HUDEP-2 (cell line): Measurements from ENCODE around the gene NPIPB2.
A peak's percentile ranks its signal among the peaks of the same experiment; 100 is the strongest.
"Not testable (repeated sequence)": the region's sequence is repeated elsewhere in the genome, so short reads cannot be mapped to it uniquely, and the experiment has no call there.

Source experiments
- DNase-seq, 76 experiments: peaks; one replicate each; lab custom pipeline; 2025; ENCODE audit not compliant: unreplicated experiment in 76 of 76; lab: John Stamatoyannopoulos, UW

The NPIPB2 gene

DNA sequence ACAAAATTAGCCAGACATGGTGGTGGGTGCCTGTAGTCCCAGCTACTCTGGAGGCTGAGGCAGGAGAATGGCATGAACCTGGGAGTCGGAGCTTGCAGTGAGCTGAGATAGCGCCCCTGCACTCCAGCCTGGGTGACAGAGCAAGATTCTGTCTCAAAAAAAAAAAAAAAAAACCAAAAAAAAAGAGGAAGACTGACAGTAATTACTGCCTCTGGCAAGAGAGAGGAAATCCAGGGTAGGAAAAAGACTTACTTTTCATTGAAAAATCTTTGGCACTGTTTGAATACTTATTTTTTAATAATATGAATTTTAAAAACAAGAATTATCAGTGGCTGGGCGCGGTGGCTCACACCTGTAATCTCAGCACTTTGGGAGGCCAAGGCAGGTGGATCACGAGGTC lies 20.6 kb upstream of the NPIPB2 start:
- DNase-seq: not testable (repeated sequence)

DNA sequence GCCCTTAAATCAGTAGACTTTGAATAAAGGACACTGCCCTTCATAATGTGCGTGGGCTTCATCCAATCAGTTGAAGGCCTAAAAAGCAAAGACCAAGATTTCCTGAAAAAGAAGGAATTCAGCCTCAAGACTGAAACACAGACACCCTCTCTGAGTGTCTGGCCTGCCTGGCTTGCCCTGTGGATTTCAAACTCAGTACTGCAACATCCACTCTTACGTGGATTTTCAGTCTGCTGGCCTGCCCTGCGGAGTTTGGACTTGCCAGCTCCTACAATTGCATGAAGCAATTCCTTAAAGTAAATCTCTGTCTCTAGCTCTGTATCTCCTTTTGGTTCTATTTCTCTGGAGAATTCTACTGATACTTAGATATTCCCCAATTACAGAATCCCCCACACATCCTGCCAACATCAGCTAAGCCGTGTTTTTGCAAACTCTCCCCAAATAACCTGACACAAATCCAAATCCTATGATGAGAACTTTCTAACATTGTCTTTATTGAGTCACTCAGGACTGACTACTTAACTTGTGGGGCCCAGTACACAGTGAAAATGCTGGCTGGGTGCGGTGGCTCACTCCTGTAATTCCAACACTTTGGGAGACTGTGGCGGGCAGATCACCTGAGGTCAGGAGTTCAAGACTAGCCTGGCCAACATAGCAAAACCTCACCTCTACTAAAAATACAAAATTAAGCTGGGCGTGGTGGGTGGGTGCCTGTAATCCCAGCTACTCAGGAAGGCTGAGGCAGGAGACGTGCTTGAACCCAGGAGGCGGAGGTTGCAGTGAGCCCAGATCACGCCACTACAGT lies 15.9 kb upstream of the NPIPB2 start:
- no peak for DNase-seq

DNA sequence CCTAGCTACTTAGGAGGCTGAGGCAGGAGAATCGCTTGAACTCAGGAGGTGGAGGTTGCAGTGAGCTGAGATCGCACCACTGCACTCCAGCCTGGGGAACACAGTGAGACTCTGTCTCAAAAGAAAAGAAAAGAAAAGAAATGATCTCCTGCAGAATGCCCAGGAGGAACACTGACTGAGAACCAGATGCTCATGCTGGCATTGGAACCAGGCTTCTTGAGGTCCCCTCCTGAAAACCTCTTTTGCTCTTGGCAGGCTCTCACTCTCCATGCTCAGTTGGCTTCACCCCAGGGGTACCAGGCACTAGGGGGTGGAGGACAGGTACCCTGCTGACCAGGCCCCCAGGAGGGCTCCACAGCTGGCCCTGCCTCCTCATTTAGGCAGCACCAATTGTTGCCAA lies 14.7 kb upstream of the NPIPB2 start:
- no peak for DNase-seq

DNA sequence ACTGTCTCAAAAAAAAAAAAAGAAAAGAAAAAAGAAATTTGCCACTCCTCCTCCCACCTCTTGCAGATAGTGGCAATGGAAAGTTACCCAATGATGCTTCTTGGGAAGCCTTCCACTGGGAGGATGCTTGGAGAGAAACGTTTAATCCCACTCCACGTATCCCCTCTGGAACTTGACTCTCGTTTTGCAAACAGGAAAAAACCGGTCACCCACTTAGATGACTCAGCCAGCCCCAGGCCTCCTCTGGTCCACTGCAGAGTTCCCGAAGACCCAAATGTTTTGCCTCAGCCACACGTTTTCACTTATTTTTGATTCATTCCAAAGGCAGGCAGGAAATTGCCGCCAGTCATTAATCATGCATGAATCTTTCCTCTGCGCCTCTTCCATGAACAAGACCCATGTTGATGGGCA lies 13.9 kb upstream of the NPIPB2 start:
- DNase-seq: no peak

DNA sequence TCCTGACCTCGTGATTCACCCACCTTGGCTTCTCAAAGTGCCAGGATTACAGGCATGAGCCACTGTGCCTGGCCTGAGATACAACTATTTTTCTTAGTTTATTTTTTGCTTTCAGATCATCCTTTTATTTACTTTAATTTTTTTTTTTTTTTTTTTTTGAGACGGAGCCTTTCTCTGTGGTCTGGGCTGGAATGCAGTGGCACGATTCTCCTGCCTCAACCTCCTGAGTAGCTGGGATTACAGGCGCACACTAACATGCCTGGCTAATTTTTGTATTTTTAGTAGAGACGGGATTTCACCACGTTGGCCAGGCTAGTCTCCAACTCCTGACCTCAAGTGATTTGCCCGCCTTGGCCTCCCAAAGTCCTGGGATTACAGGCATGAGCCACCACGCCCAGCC lies 11.7 kb upstream of the NPIPB2 start:
- not testable (repeated sequence) for DNase-seq

DNA sequence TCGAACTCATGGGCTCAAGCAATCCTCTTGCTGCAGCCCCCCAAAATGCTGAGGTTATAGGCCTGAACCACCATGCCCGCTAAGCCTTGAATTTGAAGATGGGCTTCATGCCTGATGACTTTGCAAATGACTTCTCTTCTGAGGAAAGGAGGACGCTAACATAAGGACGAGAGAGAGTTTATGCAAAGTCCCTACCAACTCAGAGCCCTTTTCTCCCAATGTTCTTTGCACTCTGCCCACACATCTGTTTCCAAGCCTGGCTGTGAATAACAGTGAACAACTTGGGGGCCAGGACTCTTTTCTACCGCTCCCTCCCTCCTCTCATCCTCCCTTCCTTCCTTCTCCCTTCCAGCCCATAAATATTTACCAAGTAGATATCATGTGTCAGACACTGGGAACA lies 8.5 kb upstream of the NPIPB2 start:
- no peak for DNase-seq

DNA sequence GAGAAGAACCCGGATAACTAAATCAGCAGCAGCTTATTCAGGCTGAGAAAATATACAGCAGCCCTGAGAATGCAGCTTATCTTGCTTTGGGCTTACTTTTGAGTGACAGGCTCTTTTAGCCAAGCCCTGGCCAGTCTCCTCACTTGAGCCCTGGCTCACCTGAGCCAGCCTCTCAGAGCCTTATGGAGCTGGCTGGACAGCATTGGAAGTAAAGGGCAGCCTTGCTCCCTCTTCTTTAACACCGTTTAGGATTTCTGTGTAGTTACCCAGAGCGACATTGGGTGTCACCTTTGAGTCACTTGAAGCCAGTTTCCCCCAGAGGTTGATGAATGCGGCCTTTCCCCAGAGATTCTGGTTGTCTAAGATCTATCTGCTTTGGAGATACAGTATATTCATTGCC lies 7.7 kb upstream of the NPIPB2 start:
- peak in 38 of 76 experiments; percentile 2 to 61 (median 14) for DNase-seq

DNA sequence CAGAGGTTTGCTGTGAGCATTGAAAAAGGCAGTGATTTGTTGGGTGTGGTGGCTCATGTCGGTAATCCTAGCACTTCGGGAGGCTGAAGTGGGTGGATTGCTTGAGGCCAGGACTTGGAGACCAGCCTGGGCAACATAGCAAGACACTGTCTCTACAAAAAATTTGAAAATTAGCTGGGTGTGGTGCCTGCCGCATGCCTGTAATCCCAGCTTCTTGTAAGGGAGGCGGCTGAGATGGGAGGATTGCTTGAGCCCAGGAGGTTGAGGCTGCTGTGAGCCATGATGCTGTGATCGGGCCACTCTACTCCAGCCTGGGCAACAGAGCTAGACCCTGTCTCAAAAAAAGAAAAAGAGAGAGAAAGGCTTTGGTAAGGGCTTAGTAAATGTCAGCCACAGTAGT lies 7.0 kb upstream of the NPIPB2 start:
- no peak for DNase-seq

DNA sequence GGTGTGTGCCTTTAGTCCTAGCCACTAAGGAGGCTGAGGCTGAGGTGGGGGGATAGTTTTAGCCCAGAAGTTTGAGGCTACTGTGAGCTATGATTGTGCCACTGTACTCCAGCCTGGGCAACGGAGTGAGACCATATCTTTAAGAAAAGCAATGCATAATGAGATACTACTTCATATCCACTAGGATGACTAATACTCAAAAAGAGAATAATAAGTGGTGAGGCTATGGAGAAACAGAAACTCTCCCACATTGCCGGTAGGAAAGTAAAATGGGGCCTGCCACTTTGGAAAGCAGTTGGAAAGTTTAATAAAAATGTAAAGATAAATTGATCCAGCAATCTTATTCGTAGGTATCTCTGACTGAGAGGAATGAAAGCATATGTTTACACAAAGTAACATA lies 4.6 kb upstream of the NPIPB2 start:
- no peak for DNase-seq

DNA sequence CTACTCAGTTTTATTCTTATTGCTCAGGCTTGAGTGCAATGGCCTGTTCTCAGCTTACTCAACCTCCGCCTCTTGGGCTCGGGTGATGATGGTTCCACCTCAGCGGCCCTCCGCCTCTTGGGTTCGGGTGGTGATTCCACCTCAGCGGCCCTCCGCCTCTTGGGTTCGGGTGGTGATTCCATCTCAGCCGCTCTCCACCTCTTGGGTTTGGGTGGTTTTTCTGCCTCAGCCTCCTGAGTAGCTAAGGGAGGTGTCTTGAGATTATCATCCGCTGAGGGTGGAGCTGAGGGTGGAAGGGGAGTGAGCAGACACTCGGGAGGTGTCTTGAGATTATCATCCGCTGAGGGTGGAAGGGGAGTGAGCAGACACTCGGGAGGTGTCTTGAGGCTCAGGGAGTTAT lies 14.5 kb downstream of the NPIPB2 start:
- peak in 62 of 76 experiments; percentile 8 to 77 (median 44) for DNase-seq

DNA sequence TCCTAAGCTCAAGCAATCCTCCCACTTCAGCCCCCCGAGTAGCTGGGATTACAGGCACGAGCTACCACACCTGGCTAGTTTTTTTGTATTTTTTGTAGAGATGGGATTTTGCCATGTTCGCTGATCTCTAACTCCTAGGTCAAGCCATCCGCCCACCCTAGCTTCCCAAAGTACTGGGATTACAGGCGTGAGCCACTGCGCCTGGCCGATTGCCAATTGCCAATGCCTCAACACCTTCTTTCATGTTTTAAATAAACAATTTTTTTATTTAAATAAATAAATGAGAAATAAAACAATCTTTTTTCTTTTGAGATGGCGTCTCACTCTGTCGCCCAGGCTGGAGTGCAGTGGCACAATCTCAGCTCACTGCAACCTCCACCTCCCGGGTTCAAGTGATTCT lies 17.8 kb downstream of the NPIPB2 start:
- not testable (repeated sequence) for DNase-seq

DNA sequence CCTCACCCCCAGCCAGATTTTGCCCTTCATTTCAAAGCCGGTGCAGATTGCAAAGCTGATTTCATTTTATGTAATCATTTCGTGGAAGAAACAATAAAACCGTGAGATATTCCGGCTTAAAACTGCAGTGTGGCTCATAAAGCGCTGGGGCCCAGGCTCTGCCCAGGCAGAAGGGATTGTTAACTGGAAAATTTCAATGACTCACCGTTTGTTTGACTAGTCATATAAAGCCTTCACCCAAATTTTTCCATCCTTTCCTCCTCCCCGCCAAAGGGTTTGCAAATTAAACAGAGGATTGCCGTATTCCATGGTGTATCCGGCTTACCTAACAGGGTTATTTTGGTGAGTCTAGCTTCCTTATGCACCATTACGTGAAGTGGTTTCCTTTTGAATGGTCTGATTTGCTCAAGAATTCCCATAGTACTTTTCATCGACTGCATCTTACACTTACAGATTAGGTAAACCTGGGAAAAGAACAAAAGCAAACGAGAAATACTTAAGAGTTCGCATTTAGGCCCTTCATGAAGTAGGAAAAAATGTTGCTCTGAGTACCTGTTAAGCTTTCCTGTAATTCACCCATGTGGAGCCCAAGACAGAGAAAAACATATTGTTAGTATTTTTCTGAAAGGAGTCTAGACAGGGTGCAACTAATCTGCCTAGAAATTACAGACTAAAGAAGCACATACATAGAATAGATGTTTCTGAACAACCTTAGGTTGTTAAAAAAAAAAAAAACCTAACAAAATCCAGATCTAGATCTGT lies 25.1 kb downstream of the NPIPB2 start:
- DNase-seq: peak in 5 of 76 experiments; percentile 1 to 31 (median 25)

DNA sequence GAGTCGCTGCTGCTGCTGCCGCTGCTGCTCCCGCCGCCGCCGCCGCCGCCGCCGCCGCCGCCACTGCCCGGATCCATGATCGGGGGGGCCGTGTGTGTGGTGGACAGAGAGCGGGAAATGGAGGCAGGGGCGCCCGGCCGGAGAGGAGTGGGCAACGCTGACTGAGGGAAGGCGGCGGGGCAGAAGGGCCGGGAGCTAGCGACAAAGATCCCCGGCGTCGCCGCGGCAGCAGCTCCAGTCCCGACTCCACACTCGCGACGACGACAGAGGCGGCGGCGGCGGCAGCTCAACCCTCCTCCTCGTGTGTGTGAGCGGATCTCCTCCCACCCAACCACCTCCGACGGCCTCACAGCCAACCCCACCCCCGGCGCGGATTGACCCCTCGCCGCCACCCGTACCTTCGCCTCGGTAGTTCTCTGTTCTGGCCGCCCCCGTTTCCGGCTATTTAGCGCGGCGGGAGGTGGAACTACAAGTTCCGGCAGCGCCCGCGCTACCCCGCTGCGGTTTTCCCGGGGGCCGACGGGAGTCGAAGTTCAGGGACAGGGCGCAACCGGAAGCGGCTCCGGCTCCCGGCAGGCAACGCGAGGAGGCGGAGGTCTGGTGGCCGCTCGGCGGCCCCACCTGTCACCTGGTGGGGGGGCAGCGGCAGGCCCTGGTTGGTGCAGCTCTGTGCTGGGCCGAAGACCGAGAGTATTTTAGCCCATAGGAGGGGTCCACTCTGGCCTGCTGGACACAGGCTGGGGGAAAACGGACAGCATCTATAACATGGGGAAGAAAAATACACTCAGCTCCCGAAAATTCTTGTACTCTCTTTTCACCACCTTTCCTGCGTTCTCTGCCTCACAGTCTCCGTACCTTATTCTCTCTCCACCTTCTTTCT lies 26.0 kb downstream of the NPIPB2 start, which contains the start of gene GSPT1:
Gene GSPT1 (minus strand): TSS at position 313 of the 880 bp plus-strand sequence. CDS start 236 bp downstream, at position 77.
- DNase-seq: peak; percentile 65 to 99 (median 97)

DNA sequence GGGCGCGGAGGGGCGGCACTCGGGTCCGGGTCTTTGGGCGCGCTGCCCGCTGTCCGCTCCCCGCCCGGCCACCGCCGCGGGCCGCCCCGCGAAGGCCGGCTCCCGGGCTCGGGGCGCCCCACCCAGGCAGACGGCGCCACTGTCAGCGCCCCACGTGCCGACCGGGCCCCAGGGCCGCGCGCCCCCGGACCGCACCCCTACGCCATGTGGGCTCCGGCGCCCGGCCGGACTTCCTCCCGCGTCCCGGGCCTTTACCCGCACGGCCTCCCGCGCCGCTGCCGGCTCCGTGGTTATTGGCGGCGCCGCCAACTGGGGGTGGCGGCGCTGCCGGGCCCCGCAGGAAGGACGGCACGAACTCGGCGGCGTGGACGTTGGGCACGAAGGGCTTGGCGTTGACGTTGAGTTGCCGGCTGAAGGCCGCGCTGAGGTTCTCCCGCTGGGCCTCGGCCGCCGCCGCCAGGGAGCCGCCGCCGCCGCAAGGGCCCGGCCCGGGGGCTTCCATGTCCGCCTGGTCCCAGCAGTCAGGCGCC lies 26.7 kb downstream of the NPIPB2 start:
- DNase-seq: peak in 29 of 76 experiments; percentile 1 to 73 (median 22)

DNA sequence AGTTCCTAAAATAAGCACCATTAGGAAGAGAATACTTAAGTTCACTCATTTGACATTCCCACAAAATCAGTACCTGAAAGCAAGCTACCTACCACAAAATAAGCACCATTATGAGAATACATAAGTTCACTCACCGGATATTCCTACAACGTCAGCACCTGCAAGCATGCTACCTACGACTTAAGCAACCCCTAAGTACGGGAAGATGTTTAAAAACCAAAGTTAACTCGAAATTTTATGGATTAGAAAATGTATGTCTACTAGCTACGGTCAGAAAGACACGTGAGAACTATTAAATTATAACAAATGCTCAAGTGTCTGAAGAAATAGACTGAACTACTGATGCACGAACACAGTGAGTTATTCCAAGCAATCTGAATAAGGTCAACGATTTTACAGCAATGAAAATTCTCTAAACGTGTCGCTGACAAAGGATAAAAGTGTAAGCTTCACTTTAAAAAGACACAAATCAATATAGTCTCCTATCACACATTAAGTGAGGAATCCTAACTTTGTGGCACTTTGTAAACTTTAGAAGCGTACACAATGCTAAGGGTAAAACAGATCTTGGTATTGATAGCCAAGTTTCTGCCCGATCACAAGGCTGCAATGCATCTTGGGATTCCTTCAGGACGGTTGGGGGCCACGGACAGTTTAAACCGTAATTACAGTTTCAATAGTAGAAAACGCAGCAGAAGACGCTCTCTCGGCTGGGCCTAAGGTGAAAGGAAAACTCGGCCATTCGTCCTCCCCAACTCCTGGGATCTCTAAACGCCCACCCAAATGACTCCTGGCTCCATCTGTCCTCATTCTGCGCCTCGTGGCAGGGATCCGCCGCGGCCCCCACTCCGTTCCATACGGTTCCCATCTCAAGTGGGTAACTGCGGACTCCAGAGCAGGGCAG lies 27.4 kb downstream of the NPIPB2 start:
- DNase-seq: peak in 34 of 76 experiments; percentile 1 to 44 (median 24)

DNA sequence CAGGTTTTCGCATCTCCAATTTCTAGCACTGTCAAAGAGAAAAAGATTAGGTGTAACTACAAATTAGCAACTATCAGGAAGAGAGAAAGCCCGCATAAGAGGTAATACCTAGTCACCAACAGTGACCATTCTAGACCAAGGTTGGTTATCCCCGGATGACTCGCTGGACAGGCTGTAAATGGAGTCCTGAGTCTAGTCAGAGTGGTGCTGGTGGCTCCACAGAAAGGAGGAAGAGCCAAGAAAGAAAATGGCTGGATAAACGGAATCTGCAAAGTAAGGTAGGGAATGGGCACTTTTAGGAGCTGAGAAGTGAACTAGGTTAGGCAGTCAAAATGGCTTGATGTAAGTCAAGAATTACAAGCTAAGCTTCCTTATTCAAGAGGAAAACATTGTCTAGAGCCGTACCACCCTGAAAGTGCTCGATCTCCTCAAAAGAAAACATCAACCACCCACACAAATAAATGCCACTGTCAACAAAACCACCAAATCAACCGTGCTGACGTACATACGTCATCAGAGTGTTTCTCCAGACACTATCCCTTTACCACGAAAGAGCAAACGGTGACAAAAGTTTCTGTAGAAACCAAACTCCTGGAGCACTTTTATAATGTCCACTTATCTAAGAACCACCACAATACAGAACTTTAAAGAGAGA lies 28.3 kb downstream of the NPIPB2 start:
- DNase-seq: peak in 2 of 76 experiments; percentile 6

DNA sequence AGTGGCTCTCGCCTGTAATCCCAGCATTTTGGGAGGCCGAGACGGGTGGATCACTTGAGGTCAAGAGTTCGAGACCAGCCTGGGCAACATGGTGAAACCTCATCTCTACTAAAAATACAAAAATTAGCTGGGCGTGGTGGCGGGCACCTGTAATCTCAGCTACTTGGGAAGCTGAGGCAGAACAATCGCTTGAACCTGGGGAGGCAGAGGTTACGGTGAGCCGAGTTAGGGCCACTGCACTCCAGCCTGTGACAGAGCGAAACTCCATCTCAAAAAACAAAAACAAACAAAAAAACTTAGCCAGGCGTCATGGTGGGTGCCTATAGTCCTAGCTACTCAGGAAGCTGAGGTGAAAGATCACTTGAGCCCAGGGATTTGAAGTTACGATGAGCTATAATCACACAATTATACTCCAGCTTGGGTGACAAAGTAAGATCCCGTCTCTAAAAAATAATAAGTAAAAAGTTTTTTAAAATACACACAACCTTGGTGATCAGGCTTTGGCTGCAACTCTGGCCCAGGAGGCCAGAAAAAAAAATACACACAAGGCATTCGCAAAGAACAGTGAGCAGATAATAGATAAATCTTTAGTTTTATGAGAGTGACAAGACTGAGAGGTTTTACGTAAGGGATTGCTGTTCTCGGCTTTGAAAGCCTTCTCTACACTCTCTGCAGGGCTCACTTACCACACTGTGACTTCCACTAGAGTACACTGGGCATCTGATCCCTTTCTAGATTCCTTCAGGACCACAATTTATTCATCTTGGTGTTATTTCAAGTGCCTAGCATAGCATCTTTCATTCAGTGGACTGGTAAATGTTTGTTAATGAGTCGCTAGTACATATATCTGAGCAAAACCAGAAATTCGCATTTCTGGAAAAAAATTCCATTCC lies 31.9 kb downstream of the NPIPB2 start:
- DNase-seq: no peak
